IPS-18c (cell line): ENCODE data around the gene TMEM18.

Experiments used
- H3K4me3 ChIP-seq: 2 replicates; pipeline ENCODE4 v1.7.0; 2013; ENCODE audit warnings: low read depth, mild to moderate bottlenecking, low read length, moderate library complexity; ENCODE audit not compliant: insufficient read depth
- H3K9me3 ChIP-seq: one replicate; pipeline ENCODE4 v1.6.1; 2013; ENCODE audit warnings: mild to moderate bottlenecking, low read length, moderate library complexity; ENCODE audit not compliant: control insufficient read depth, insufficient read depth

Gene TMEM18

GRCh38 chr2:620471-621302, 56.5 kb downstream of the TMEM18 start:
- H3K9me3 ChIP-seq: no peaks in the 10 kb centered on the region
- H3K4me3 ChIP-seq: no peak overlapping the region

DNA sequence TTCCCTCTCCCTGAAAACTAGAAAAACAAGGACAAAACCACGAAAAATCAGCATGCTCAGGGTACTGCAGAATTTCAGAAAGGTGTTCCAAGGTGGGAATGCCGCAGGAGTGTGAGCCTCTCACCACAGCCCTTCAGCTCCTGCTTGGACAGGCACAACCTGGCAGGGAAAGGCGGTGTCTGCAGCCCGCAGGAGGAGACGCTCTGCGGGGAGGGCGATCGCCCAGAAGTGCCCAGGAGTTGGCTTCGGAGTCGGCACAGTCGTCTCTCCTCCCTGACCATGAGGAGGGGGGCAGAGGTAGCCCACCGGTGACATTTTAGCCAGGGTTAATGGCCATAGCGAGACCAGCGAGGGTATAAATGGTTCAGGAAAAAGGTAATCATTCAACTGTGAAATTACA, 57.2 kb downstream of the TMEM18 start:
- no peak overlapping the region for H3K4me3 ChIP-seq
- H3K9me3 ChIP-seq: no peaks in the 10 kb centered on the region

DNA sequence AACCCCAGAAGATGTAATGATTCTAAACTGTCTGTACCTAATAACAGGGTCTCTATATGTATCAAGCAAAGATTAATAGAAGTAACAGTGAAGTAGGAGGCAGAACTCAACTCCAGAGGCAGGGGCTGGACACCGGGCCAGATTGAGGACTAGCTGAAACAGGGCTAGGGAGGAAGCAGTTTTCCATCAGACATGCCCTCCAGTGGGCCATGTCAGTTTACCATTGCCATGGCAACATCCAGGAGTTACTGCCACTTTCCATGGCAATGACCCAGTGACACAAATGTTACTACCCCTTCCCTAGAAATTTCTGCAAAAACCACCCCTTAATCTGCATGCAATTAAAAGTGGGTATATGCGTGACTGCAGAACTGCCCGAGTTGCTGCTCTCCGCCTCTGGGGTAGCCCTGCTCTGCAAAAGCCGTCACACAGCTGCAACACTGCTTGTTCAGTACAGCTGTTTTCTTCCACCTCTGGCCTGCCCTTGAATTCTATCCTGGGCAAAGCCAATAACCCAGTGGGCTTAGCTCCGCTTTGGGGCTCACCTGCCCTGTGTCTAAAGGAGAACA, 58.7 kb downstream of the TMEM18 start:
- Histone ChIP-seq H3K9me3 (no peaks in the 10 kb centered on the region), H3K4me3 (no peak overlapping the region)

DNA sequence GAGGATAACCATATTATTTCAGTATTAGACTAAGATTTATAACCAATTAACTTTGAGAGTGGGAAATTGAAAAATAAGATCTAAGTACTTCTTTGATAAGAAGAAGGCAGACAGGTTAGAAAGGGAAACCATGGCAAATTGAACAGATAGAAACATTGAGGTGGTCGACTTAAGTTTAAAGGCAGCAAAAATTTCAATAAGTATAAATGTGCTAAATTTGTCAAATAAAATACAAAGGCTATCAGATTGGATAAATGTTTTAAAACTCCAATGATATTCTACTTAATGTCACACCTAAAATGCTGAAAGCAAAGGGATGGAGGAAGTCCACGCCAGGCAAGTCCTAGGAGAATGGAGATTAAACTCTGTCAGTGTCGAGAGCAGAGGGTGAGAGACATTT, 59.2 kb downstream of the TMEM18 start:
- H3K9me3 ChIP-seq: no peaks in the 10 kb centered on the region
- no peak overlapping the region for H3K4me3 ChIP-seq
